ENCODE data around the gene RTN4RL2.

GRCh38 chr11:57487021-57487778, 26.9 kb downstream of the RTN4RL2 start:
- TF ChIP-seq CTCF (IDR thresholded peaks at IDR 0.05 in 2 of 3, conservative IDR thresholded peaks at IDR 0.05 in 1 of 3; ENCODE audit: insufficient read depth in 2 of 3, low read depth in 1 of 3, low read length in 3 of 3) = no peak
- TF ChIP-seq SMAD4 (CRISPR knock-in tag; conservative IDR thresholded peaks at IDR 0.05) = no peak
